IMR-90 (cell line): Measurements from ENCODE around the gene ENPP6. TPM values are rescaled to one million over a fixed set of nuclear protein-coding genes. Genes with fewer than 3 reads are reported as not detected.

ENCODE experiments used
- ATAC-seq: fragments of 200-7000 bp; cut with Tn5 transposase; 2 replicates; pipeline ENCODE4 v1.9.1; 2020; ENCODE audit warnings: low read depth, mild to moderate bottlenecking, moderate library complexity
- Bru-seq: library from RNA; stranded (reverse); fragments of 400-500 nt; gene quantifications from one replicate; lab custom pipeline; 2021; lab: Mats Ljungman, UMichigan
- BruChase-seq, 2 experiments: library from RNA; stranded (reverse); fragments of 400-500 nt; gene quantifications; one replicate each; lab custom pipeline; 2021; lab: Mats Ljungman, UMichigan
- BruUV-seq: library from RNA; stranded (reverse); fragments of 400-500 nt; replicated peaks from 2 replicates; lab custom pipeline; 2021; lab: Mats Ljungman, UMichigan
- CTCF ChIA-PET: fragments of 300-600 bp; formaldehyde crosslinking; extraction: SDS; loops from one replicate; lab custom pipeline; 2021; ENCODE audit warnings: antibody characterized with exemption; lab: Yijun Ruan, JAX
- POLR2A ChIA-PET: fragments of 300-600 bp; sonication (Branson Sonifier 250); formaldehyde crosslinking; loops from one replicate; lab custom pipeline; 2022; ENCODE audit warnings: antibody characterized with exemption; ENCODE audit not compliant: unreplicated experiment; lab: Charles Lee
- DNase-seq: peaks from one replicate; pipeline ENCODE4 v3.0.0; 2013
- H2AFZ ChIP-seq: replicated peaks from 2 replicates; pipeline ENCODE3; 2013; ENCODE audit warnings: low read length, mild to moderate bottlenecking; ENCODE audit not compliant: poor library complexity
- H2AK5ac ChIP-seq: 2 replicates; pipeline ENCODE4 v1.6.1; 2013; ENCODE audit warnings: low read depth, low read length, inconsistent platforms
- H2AK9ac ChIP-seq: replicated peaks from 2 replicates; pipeline ENCODE3; 2013; ENCODE audit warnings: mild to moderate bottlenecking, low read depth, low read length, moderate library complexity; ENCODE audit not compliant: poor library complexity
- H2BK120ac ChIP-seq: 2 replicates; pipeline ENCODE4 v1.6.1; 2013; ENCODE audit warnings: low read depth, low read length, inconsistent platforms
- H2BK15ac ChIP-seq: 3 replicates; pipeline ENCODE4 v1.6.1; 2013; ENCODE audit warnings: low read depth, low read length, inconsistent platforms
- H2BK20ac ChIP-seq: 2 replicates; pipeline ENCODE4 v1.6.1; 2013; ENCODE audit warnings: low read depth, mild to moderate bottlenecking, inconsistent platforms, low read length, moderate library complexity
- H2BK5ac ChIP-seq: 2 replicates; pipeline ENCODE4 v1.6.1; 2013; ENCODE audit warnings: mild to moderate bottlenecking, low read depth, low read length, inconsistent platforms; ENCODE audit not compliant: poor library complexity, severe bottlenecking
- H3K14ac ChIP-seq: replicated peaks from 2 replicates; pipeline ENCODE4 v1.6.1; 2013; ENCODE audit warnings: low read depth, low read length, inconsistent platforms
- H3K18ac ChIP-seq: 2 replicates; pipeline ENCODE4 v1.6.1; 2013; ENCODE audit warnings: low read depth, low read length, control low read depth
- H3K23ac ChIP-seq: 2 replicates; pipeline ENCODE4 v1.6.1; 2013; ENCODE audit warnings: low read depth, low read length, inconsistent platforms
- H3K27ac ChIP-seq: 2 replicates; pipeline ENCODE4 v1.5.1; 2013; ENCODE audit warnings: mild to moderate bottlenecking, control low read depth, low read length; ENCODE audit not compliant: insufficient read depth
- H3K27me3 ChIP-seq: 2 replicates; pipeline ENCODE4 v1.6.1; 2013; ENCODE audit warnings: low read length; ENCODE audit not compliant: control insufficient read depth, insufficient read depth
- H3K36me3 ChIP-seq: 2 replicates; pipeline ENCODE4 v1.6.1; 2013; ENCODE audit warnings: low read length, mixed read lengths; ENCODE audit not compliant: control insufficient read depth, insufficient read depth
- H3K4ac ChIP-seq: 2 replicates; pipeline ENCODE4 v1.6.1; 2013; ENCODE audit warnings: low read depth, low read length, inconsistent platforms
- H3K4me1 ChIP-seq: 2 replicates; pipeline ENCODE4 v1.6.1; 2013; ENCODE audit warnings: low read length, mixed read lengths; ENCODE audit not compliant: control insufficient read depth, insufficient read depth
- H3K4me2 ChIP-seq: 2 replicates; pipeline ENCODE4 v1.6.1; 2013; ENCODE audit warnings: low read depth, mild to moderate bottlenecking, control low read depth, low read length, moderate library complexity
- H3K4me3 ChIP-seq: 2 replicates; pipeline ENCODE4 v1.5.1; 2013; ENCODE audit warnings: low read depth, mild to moderate bottlenecking, control low read depth, low read length, moderate library complexity; ENCODE audit not compliant: insufficient read depth
- H3K56ac ChIP-seq: 2 replicates; pipeline ENCODE4 v1.6.1; 2013; ENCODE audit warnings: low read length, inconsistent platforms; ENCODE audit not compliant: insufficient read depth; ENCODE audit errors: extremely low read depth
- H3K79me1 ChIP-seq, 2 experiments: 2 replicates each; pipeline ENCODE4 v1.6.1; 2013; ENCODE audit warnings: low read length in 2 of 2, inconsistent platforms in 1 of 2, low read depth in 1 of 2
- H3K9ac ChIP-seq: 2 replicates; pipeline ENCODE4 v1.6.1; 2013; ENCODE audit warnings: low read depth, low read length, control low read depth
- H3K9me1 ChIP-seq: 2 replicates; pipeline ENCODE4 v1.6.1; 2013; ENCODE audit warnings: low read length, inconsistent platforms; ENCODE audit not compliant: insufficient read depth
- H3K9me3 ChIP-seq: 2 replicates; pipeline ENCODE4 v1.6.1; 2013; ENCODE audit warnings: low read length; ENCODE audit not compliant: control insufficient read depth, insufficient read depth
- H4K20me1 ChIP-seq: 2 replicates; pipeline ENCODE4 v1.6.1; 2013; ENCODE audit warnings: low read length, inconsistent platforms; ENCODE audit not compliant: insufficient read depth
- H4K5ac ChIP-seq: 2 replicates; pipeline ENCODE4 v1.6.1; 2013; ENCODE audit warnings: mild to moderate bottlenecking, low read depth, low read length, control low read depth
- H4K8ac ChIP-seq, 2 experiments: 2 replicates each; pipeline ENCODE4 v1.6.1; 2013; ENCODE audit warnings: low read depth in 2 of 2, low read length in 2 of 2, control low read depth in 1 of 2, inconsistent platforms in 1 of 2
- H4K91ac ChIP-seq: 2 replicates; pipeline ENCODE4 v1.6.1; 2013; ENCODE audit warnings: low read depth, low read length, inconsistent platforms; ENCODE audit not compliant: insufficient read depth
- BHLHE40 ChIP-seq: fragments of 150-350 bp; IDR thresholded peaks from 2 replicates; pipeline ENCODE4 v1.6.1; 2016; ENCODE audit warnings: mild to moderate bottlenecking, low read depth, low read length
- CHD1 ChIP-seq: IDR thresholded peaks from 2 replicates; pipeline ENCODE4 v1.6.1; 2012; ENCODE audit warnings: low read depth, low read length, improper control_type of control experiment
- FOS ChIP-seq: fragments of 150-350 bp; IDR thresholded peaks from 2 replicates; pipeline ENCODE4 v1.6.1; 2016; ENCODE audit warnings: low read depth, low read length
- MAFK ChIP-seq: IDR thresholded peaks from 2 replicates; pipeline ENCODE4 v1.6.1; 2012; ENCODE audit warnings: low read depth, low read length, improper control_type of control experiment
- MAZ ChIP-seq: IDR thresholded peaks from 2 replicates; pipeline ENCODE4 v1.6.1; 2012; ENCODE audit warnings: low read depth, mild to moderate bottlenecking, low read length, improper control_type of control experiment, moderate library complexity, borderline replicate concordance
- MXI1 ChIP-seq: IDR thresholded peaks from 2 replicates; pipeline ENCODE4 v1.6.1; 2012; ENCODE audit warnings: low read depth, mild to moderate bottlenecking, low read length, moderate library complexity, borderline replicate concordance
- NFE2L2 ChIP-seq: fragments of 150-350 bp; IDR thresholded peaks from 2 replicates; pipeline ENCODE4 v1.6.1; 2016; ENCODE audit warnings: low read depth, mild to moderate bottlenecking, low read length
- POLR2A ChIP-seq: IDR thresholded peaks from 2 replicates; pipeline ENCODE4 v1.6.1; 2012; ENCODE audit warnings: mild to moderate bottlenecking, low read depth, low read length
- RAD21 ChIP-seq: IDR thresholded peaks from 2 replicates; pipeline ENCODE4 v1.6.1; 2012; ENCODE audit warnings: low read length, improper control_type of control experiment
- RCOR1 ChIP-seq: IDR thresholded peaks from 2 replicates; pipeline ENCODE4 v1.6.1; 2012; ENCODE audit warnings: mild to moderate bottlenecking, low read length, improper control_type of control experiment; ENCODE audit not compliant: insufficient replicate concordance
- RFX5 ChIP-seq: IDR thresholded peaks from 2 replicates; pipeline ENCODE4 v1.8.0; 2012; ENCODE audit warnings: low read depth, mild to moderate bottlenecking, low read length, moderate library complexity
- SMC3 ChIP-seq: fragments of 150-350 bp; IDR thresholded peaks from 2 replicates; pipeline ENCODE4 v1.6.1; 2016; ENCODE audit warnings: low read depth, mild to moderate bottlenecking, antibody characterized with exemption, low read length, moderate library complexity
- WGBS, 2 experiments: methylation state at CpG; one replicate each; pipeline versions ENCODE4 v1.1.5 to v1.1.7; 2013; ENCODE audit warnings: missing lambda C conversion rate in 2 of 2; ENCODE audit not compliant: insufficient read length in 1 of 2; ENCODE audit errors: extremely low coverage in 2 of 2; 5-methylcytosine and 5-hydroxymethylcytosine counted together
- dilution Hi-C: fragments of 300-500 bp; cut with HindIII; formaldehyde crosslinking; loops from one replicate; pipeline ENCODE4 v1.14.3; 2018; ENCODE audit warnings: low sequenced_read_pairs; ENCODE audit not compliant: unreplicated experiment
- in situ Hi-C: fragments of 300-500 bp; cut with MboI; formaldehyde crosslinking; loops from 3 replicates; pipeline ENCODE4 v1.14.3; 2019; ENCODE audit warnings: low sequenced_read_pairs, inconsistent platforms, mixed read lengths
- intact Hi-C: fragments of 100-400 bp; cut with micrococcal nuclease; formaldehyde crosslinking; loops from 2 replicates; pipeline ENCODE4 v1.10.0; 2022
- long read RNA-seq: library from polyadenylated mRNA; unstranded; transcript quantifications from one replicate; pipeline ENCODE4 v2.0.0, GENCODE V29; 2021; ENCODE audit not compliant: unreplicated experiment
- polyA plus RNA-seq, 3 experiments: library from polyadenylated mRNA; depleted of rRNA; stranded (reverse); fragments of >200 nt; gene quantifications; 2 replicates each; pipeline ENCODE4 v1.2.3, GENCODE V29; 2012; ENCODE audit warnings: low replicate concordance in 1 of 3
- total RNA-seq: library from RNA; depleted of rRNA; stranded (reverse); fragments of >200 nt; gene quantifications from 2 replicates; pipeline ENCODE4 v1.2.3, GENCODE V29; 2012; rRNA removed
- TF ChIP-seq, protein P1 (sequence below): fragments of 150-350 bp; IDR thresholded peaks from 2 replicates; pipeline ENCODE4 v1.6.1; 2016; ENCODE audit warnings: low read depth, mild to moderate bottlenecking, low read length, moderate library complexity, borderline replicate concordance
- TF ChIP-seq, protein P2 (sequence below): conservative IDR thresholded peaks from 2 replicates; pipeline ENCODE4 v1.5.1; 2012; ENCODE audit warnings: mild to moderate bottlenecking, low read depth, low read length, improper control_type of control experiment
- TF ChIP-seq, protein P3 (sequence below): fragments of 150-350 bp; IDR thresholded peaks from 2 replicates; pipeline ENCODE4 v1.6.1; 2017; ENCODE audit warnings: mild to moderate bottlenecking, antibody characterized with exemption, low read length, low read depth

The ENPP6 gene
- total RNA-seq (not detected in 2 replicates), polyA plus RNA-seq (2012; rRNA removed) (not detected in 2 replicates), Bru-seq, nascent RNA (percentile 4 among the genes with signal in this experiment), BruChase-seq, experiment 1, labeled RNA remaining after a 6-hour chase (percentile 9 among the genes with signal in this experiment), BruChase-seq, experiment 2, labeled RNA remaining after a 2-hour chase (percentile 5 among the genes with signal in this experiment)
- not detected in 2 replicates for polyA plus RNA-seq (2012; cell fraction: cytosol; rRNA removed)
- not detected in 2 replicates for polyA plus RNA-seq (2012; cell fraction: nucleus; rRNA removed; ENCODE audit: low replicate concordance)
- long read RNA-seq = 0 reads

DNA sequence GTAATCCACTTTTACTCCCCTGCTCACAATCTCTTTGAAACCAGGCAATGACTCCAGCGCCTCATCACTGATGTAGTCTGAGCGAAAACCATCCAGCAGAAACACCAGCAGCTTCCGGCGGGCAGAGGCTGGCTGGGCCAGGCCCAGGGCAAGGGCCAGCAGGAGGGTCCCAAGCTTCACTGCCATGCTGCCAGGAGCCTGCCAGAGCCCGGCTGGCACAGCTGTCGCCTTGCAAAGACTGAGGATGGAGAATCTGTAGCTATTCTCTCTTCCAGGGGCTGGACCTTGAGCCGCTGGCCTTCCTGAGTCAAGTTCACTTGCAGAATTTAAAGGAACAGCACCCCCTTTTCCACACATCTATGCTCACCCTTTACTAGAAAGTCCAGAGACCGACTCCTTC, at the start of gene ENPP6:
ENPP6 (minus strand) TSS at position 240 of the 400 bp plus-strand sequence; CDS start at position 186, 54 bp downstream.
- no peak within 1 kb of the TSS for H2AK5ac ChIP-seq
- H2BK5ac ChIP-seq = no peak within 1 kb of the TSS
- no peak within 1 kb of the TSS for H4K5ac ChIP-seq
- H4K91ac ChIP-seq = no peak within 1 kb of the TSS
- no peak within 1 kb of the TSS for H3K18ac ChIP-seq
- no peak within 1 kb of the TSS for H2BK120ac ChIP-seq
- H3K79me1 ChIP-seq = no peaks in the 10 kb centered on the region
- in situ Hi-C loops = no loop called here
- H3K4me2 ChIP-seq = no peak within 1 kb of the TSS
- no peak within 1 kb of the TSS for H2AK9ac ChIP-seq
- CTCF ChIA-PET = no interaction called here
- intact Hi-C loops = no loop called here
- H3K4me3 ChIP-seq = no peak within 1 kb of the TSS
- DNase-seq (no peak), ATAC-seq (no peak)
- no peak within 1 kb of the TSS for H3K14ac ChIP-seq
- H3K56ac ChIP-seq = no peak within 1 kb of the TSS
- no peak within 1 kb of the TSS for H4K8ac ChIP-seq
- BruUV-seq = no TSS peak
- dilution Hi-C loops = no loop called here
- no peaks in the 10 kb centered on the region for H4K20me1 ChIP-seq
- POLR2A ChIA-PET = no interaction called here
- no peak within 1 kb of the TSS for H3K23ac ChIP-seq
- H3K9me3 ChIP-seq = no peaks in the 10 kb centered on the region
- no peak within 1 kb of the TSS for H3K9ac ChIP-seq
- no peaks in the 10 kb centered on the region for H3K36me3 ChIP-seq
- H3K4ac ChIP-seq = no peak within 1 kb of the TSS
- no peak within 1 kb of the TSS for H2AFZ ChIP-seq
- 80% methylated on average over 2 of the region's 8 CpGs; no CpG with 5 or more reads in 1 of the 2 experiments for WGBS, 2 experiments
- no peak for TF ChIP-seq CHD1
- no peak for TF ChIP-seq RFX5
- TF ChIP-seq MXI1 = no peak
- TF ChIP-seq NFE2L2 = no peak
- TF ChIP-seq, protein P1, sequence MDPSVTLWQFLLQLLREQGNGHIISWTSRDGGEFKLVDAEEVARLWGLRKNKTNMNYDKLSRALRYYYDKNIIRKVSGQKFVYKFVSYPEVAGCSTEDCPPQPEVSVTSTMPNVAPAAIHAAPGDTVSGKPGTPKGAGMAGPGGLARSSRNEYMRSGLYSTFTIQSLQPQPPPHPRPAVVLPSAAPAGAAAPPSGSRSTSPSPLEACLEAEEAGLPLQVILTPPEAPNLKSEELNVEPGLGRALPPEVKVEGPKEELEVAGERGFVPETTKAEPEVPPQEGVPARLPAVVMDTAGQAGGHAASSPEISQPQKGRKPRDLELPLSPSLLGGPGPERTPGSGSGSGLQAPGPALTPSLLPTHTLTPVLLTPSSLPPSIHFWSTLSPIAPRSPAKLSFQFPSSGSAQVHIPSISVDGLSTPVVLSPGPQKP = no peak
- TF ChIP-seq RCOR1 = no peak
- no peak for TF ChIP-seq POLR2A
- TF ChIP-seq FOS = no peak
- TF ChIP-seq SMC3 = no peak
- no peak for TF ChIP-seq MAFK
- TF ChIP-seq RAD21 = no peak
- TF ChIP-seq, protein P2, sequence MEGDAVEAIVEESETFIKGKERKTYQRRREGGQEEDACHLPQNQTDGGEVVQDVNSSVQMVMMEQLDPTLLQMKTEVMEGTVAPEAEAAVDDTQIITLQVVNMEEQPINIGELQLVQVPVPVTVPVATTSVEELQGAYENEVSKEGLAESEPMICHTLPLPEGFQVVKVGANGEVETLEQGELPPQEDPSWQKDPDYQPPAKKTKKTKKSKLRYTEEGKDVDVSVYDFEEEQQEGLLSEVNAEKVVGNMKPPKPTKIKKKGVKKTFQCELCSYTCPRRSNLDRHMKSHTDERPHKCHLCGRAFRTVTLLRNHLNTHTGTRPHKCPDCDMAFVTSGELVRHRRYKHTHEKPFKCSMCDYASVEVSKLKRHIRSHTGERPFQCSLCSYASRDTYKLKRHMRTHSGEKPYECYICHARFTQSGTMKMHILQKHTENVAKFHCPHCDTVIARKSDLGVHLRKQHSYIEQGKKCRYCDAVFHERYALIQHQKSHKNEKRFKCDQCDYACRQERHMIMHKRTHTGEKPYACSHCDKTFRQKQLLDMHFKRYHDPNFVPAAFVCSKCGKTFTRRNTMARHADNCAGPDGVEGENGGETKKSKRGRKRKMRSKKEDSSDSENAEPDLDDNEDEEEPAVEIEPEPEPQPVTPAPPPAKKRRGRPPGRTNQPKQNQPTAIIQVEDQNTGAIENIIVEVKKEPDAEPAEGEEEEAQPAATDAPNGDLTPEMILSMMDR = no peak
- no peak for TF ChIP-seq MAZ
- TF ChIP-seq BHLHE40 = no peak
- TF ChIP-seq, protein P3, sequence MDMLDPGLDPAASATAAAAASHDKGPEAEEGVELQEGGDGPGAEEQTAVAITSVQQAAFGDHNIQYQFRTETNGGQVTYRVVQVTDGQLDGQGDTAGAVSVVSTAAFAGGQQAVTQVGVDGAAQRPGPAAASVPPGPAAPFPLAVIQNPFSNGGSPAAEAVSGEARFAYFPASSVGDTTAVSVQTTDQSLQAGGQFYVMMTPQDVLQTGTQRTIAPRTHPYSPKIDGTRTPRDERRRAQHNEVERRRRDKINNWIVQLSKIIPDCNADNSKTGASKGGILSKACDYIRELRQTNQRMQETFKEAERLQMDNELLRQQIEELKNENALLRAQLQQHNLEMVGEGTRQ = no peak
- H3K27ac ChIP-seq = no peak within 1 kb of the TSS
- H3K27me3 ChIP-seq = peaks cover 16% of the 10 kb centered on the region; the same call in 1 of the 2 replicates
- H2BK15ac ChIP-seq = no peak within 1 kb of the TSS
- no peak within 1 kb of the TSS for H2BK20ac ChIP-seq
- no peaks in the 10 kb centered on the region for H3K4me1 ChIP-seq
- H3K9me1 ChIP-seq = no peaks in the 10 kb centered on the region
